Measurements from ENCODE around the gene TPRG1L.

TPRG1L gene

GRCh38 chr1:3593745-3594144, 31.1 kb upstream of the TPRG1L start:
- DNase-seq (ENCODE audit: low spot score): no peak

GRCh38 chr1:3594706-3595377, 30.0 kb upstream of the TPRG1L start:
- no peak for DNase-seq (ENCODE audit: low spot score)

- DNase-seq (ENCODE audit: low spot score): no peak
Observed at GRCh38 chr1:3595949-3596348, 28.9 kb upstream of the TPRG1L start.

- DNase-seq (ENCODE audit: low spot score): no peak
Observed at GRCh38 chr1:3596663-3597598, 27.9 kb upstream of the TPRG1L start.

GRCh38 chr1:3597599-3597964, 27.2 kb upstream of the TPRG1L start:
- peak; percentile 29 for DNase-seq (ENCODE audit: low spot score)

GRCh38 chr1:3598051-3598491, 26.7 kb upstream of the TPRG1L start:
- no peak for DNase-seq (ENCODE audit: low spot score)

GRCh38 chr1:3598522-3599285, 26.1 kb upstream of the TPRG1L start:
- no peak for DNase-seq (ENCODE audit: low spot score)

- DNase-seq (ENCODE audit: low spot score): no peak
Observed at GRCh38 chr1:3599286-3599811, 25.5 kb upstream of the TPRG1L start.

- DNase-seq (ENCODE audit: low spot score): no peak
Observed at GRCh38 chr1:3599816-3600215, 25.0 kb upstream of the TPRG1L start.

GRCh38 chr1:3600354-3600753, 24.5 kb upstream of the TPRG1L start:
- no peak for DNase-seq (ENCODE audit: low spot score)

GRCh38 chr1:3601743-3602142, 23.1 kb upstream of the TPRG1L start:
- DNase-seq (ENCODE audit: low spot score): no peak

GRCh38 chr1:3602375-3602774, 22.4 kb upstream of the TPRG1L start:
- no peak for DNase-seq (ENCODE audit: low spot score)

- DNase-seq (ENCODE audit: low spot score): no peak
Observed at GRCh38 chr1:3603156-3603555, 21.7 kb upstream of the TPRG1L start.

GRCh38 chr1:3603571-3604467, 21.0 kb upstream of the TPRG1L start:
- DNase-seq (ENCODE audit: low spot score): no peak

- no peak for DNase-seq (ENCODE audit: low spot score)
Observed at GRCh38 chr1:3604468-3604974, 20.3 kb upstream of the TPRG1L start.

- no peak for DNase-seq (ENCODE audit: low spot score)
Observed at GRCh38 chr1:3604997-3605823, 19.6 kb upstream of the TPRG1L start.

- DNase-seq (ENCODE audit: low spot score): no peak
Observed at GRCh38 chr1:3606779-3607702, 17.8 kb upstream of the TPRG1L start.

- no peak for DNase-seq (ENCODE audit: low spot score)
Observed at GRCh38 chr1:3607703-3608065, 17.1 kb upstream of the TPRG1L start.

- DNase-seq (ENCODE audit: low spot score): no peak
Observed at GRCh38 chr1:3608154-3608553, 16.7 kb upstream of the TPRG1L start.

Measured in CD4-positive, alpha-beta T cell treated with Interleukin-6 at 100 ng/mL for 8 hours (primary cell).